Pulmonary artery endothelial cell (primary cell): ENCODE results near the gene ADAM10. TPM values are rescaled to one million over a fixed set of nuclear protein-coding genes. Genes with fewer than 3 reads are reported as not detected.

Experiments used
- DNase-seq: peaks from one replicate; pipeline ENCODE4 v3.0.0-alpha.2; 2011; ENCODE audit warnings: low read depth, low spot score
- total RNA-seq: library from RNA; depleted of rRNA; stranded (reverse); fragments of >200 nt; gene quantifications from 2 replicates; pipeline ENCODE4 v1.2.3, GENCODE V29; 2014

The ADAM10 gene
- total RNA-seq, 1 donor from 2014 or later = 246 TPM

- no peak for DNase-seq
These were observed 164.6 kb downstream of the ADAM10 start for GRCh38 chr15:58584789-58585461.

GRCh38 chr15:58583171-58583908 lies 166.2 kb downstream of the ADAM10 start:
- DNase-seq = no peak

- no peak for DNase-seq
These were observed 167.3 kb downstream of the ADAM10 start for GRCh38 chr15:58582160-58582559.

- DNase-seq = no peak
These were observed 172.8 kb downstream of the ADAM10 start for GRCh38 chr15:58576657-58577056.

GRCh38 chr15:58575045-58575786 lies 174.3 kb downstream of the ADAM10 start:
- no peak for DNase-seq

GRCh38 chr15:58574631-58575030 lies 174.9 kb downstream of the ADAM10 start:
- DNase-seq = no peak

GRCh38 chr15:58573270-58573669 lies 176.2 kb downstream of the ADAM10 start:
- DNase-seq = no peak

GRCh38 chr15:58572521-58572920 lies 177.0 kb downstream of the ADAM10 start:
- no peak for DNase-seq

- DNase-seq = no peak
These were observed 178.0 kb downstream of the ADAM10 start for GRCh38 chr15:58571491-58571890.

GRCh38 chr15:58569455-58569854 lies 180.1 kb downstream of the ADAM10 start:
- no peak for DNase-seq

GRCh38 chr15:58568157-58568571 lies 181.3 kb downstream of the ADAM10 start:
- no peak for DNase-seq

- no peak for DNase-seq
These were observed 183.5 kb downstream of the ADAM10 start for GRCh38 chr15:58566029-58566428.

- no peak for DNase-seq
These were observed 183.9 kb downstream of the ADAM10 start for GRCh38 chr15:58565619-58566018.

GRCh38 chr15:58564981-58565380 lies 184.5 kb downstream of the ADAM10 start:
- DNase-seq = no peak

- no peak for DNase-seq
These were observed 187.4 kb downstream of the ADAM10 start for GRCh38 chr15:58562135-58562534.

GRCh38 chr15:58561321-58561720 lies 188.2 kb downstream of the ADAM10 start:
- DNase-seq = no peak

GRCh38 chr15:58559904-58560588 lies 189.5 kb downstream of the ADAM10 start:
- DNase-seq = no peak

- no peak for DNase-seq
These were observed 190.7 kb downstream of the ADAM10 start for GRCh38 chr15:58558777-58559176.

GRCh38 chr15:58556541-58556940 lies 193.0 kb downstream of the ADAM10 start:
- DNase-seq = no peak

GRCh38 chr15:58556028-58556361 lies 193.5 kb downstream of the ADAM10 start:
- no peak for DNase-seq

- no peak for DNase-seq
These were observed 194.1 kb downstream of the ADAM10 start for GRCh38 chr15:58555162-58556027.
